ENCODE results near the gene ALOX5AP.

Gene ALOX5AP

DNA sequence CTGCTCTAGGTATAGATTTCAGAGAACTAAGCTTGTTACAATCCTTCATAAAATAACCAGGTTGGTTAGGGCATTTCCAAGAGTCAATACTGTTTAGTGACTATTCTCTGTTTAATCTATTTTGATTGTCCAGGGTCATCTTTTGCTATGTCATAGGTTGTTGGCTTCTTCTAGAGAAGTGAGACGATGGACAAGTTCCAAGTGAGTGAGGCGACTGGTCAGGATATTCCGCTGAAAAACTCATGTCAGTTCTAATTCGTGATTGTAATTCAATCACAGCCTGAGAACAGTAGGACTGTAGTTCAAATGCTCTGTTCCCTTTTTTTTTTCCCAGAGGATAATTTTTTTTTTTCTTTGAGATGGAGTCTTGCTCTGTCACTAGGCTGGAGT lies 15.8 kb upstream of the ALOX5AP start:
- TF ChIP-seq, protein P1, sequence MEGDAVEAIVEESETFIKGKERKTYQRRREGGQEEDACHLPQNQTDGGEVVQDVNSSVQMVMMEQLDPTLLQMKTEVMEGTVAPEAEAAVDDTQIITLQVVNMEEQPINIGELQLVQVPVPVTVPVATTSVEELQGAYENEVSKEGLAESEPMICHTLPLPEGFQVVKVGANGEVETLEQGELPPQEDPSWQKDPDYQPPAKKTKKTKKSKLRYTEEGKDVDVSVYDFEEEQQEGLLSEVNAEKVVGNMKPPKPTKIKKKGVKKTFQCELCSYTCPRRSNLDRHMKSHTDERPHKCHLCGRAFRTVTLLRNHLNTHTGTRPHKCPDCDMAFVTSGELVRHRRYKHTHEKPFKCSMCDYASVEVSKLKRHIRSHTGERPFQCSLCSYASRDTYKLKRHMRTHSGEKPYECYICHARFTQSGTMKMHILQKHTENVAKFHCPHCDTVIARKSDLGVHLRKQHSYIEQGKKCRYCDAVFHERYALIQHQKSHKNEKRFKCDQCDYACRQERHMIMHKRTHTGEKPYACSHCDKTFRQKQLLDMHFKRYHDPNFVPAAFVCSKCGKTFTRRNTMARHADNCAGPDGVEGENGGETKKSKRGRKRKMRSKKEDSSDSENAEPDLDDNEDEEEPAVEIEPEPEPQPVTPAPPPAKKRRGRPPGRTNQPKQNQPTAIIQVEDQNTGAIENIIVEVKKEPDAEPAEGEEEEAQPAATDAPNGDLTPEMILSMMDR (IDR thresholded peaks at IDR 0.05; ENCODE audit: low read depth, low read length): no peak
- no peak for TF ChIP-seq EZH2phosphoT487 (IDR thresholded peaks at IDR 0.05; ENCODE audit: low read depth)
- no peaks in the 10 kb centered on the region for H4K20me1 ChIP-seq (ENCODE audit: insufficient read depth, low read length)
- H3K36me3 ChIP-seq (replicated peaks; ENCODE audit: low read depth, low read length): no peaks in the 10 kb centered on the region
- H3K9ac ChIP-seq (ENCODE audit: low read length): no peak overlapping the region
- peaks cover 49% of the 10 kb centered on the region for H3K4me1 ChIP-seq (ENCODE audit: low read length)
- H3K4me2 ChIP-seq (ENCODE audit: low read length): no peak overlapping the region
- no peak overlapping the region for H3K27ac ChIP-seq (ENCODE audit: low read length)
- no peak overlapping the region for H3K4me3 ChIP-seq (ENCODE audit: low read length)
- H3K27me3 ChIP-seq (ENCODE audit: low read depth, low read length): peaks cover 30% of the 10 kb centered on the region
- H2AFZ ChIP-seq (ENCODE audit: low read depth, low read length): no peak overlapping the region
- H3K9me3 ChIP-seq (ENCODE audit: insufficient read depth, low read length): no peaks in the 10 kb centered on the region
- H3K79me2 ChIP-seq (ENCODE audit: low read length): no peaks in the 10 kb centered on the region

DNA sequence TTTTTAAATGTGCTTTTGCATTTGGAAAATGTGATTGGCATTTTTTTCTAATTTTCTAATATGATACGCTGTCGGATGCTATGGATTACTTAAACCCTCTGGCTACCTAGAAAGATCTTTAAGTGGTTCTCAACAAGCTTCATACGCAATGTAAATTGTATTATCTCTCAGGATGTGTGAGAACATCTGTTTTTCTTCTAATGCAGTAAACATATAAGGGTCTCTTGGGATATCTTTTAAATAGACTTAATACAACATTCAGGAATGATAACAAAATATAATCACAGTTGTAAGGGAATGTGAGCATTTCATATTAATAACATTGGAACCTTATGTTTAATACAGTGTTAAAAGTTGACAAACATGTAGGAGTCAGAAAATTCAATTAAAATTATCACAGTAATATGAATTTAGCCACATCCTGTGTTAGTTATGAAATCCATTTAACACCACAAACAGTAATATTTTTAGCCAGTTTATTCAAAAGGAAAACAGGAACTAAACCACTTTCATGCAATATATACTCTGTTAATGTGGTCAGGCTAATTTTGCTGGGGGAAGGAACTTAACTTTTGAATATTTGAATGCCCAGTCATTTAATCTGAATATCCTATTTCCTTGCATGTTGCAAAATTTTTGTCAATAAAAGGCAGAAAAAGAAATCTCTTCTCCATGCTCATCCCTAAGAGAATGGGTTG lies 15.0 kb upstream of the ALOX5AP start:
- Histone ChIP-seq H3K4me3 (ENCODE audit: low read length) (peak overlapping the region; percentile 42), H3K36me3 (replicated peaks; ENCODE audit: low read depth, low read length) (no peaks in the 10 kb centered on the region), H3K9me3 (ENCODE audit: insufficient read depth, low read length) (no peaks in the 10 kb centered on the region), H3K79me2 (ENCODE audit: low read length) (no peaks in the 10 kb centered on the region), H3K4me1 (ENCODE audit: low read length) (peaks cover 46% of the 10 kb centered on the region), H3K4me2 (ENCODE audit: low read length) (peak overlapping the region; percentile 69), H3K27me3 (ENCODE audit: low read depth, low read length) (peaks cover 30% of the 10 kb centered on the region), H2AFZ (ENCODE audit: low read depth, low read length) (no peak overlapping the region), H3K9ac (ENCODE audit: low read length) (peak overlapping the region; percentile 3; the same call in 1 of the 2 replicates), H3K27ac (ENCODE audit: low read length) (peak overlapping the region; percentile 66), H4K20me1 (ENCODE audit: insufficient read depth, low read length) (no peaks in the 10 kb centered on the region)
- peak; percentile 81 for TF ChIP-seq EZH2phosphoT487 (IDR thresholded peaks at IDR 0.05; ENCODE audit: low read depth)
- TF ChIP-seq, protein P1 (IDR thresholded peaks at IDR 0.05; ENCODE audit: low read depth, low read length): no peak

DNA sequence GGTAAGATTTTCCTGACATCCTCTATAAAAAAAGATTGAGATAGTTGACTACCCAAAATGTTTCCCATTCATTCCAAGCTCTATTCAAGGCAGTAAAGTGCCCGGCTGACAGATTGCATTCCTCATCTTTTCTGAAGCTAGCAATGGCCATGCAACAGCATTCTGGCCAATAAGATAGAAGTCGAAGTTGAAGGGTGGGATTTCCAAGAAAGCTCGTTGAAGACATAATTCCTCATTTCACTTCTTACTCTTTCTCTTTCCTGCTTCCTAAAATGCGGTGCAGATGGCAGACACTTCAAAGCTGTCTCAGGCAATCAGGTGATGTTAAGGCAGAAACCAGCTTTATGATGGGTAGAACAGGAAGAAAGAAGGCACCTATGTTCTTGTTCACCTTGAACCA lies 13.4 kb upstream of the ALOX5AP start:
- peak overlapping the region; percentile 69 for H3K4me2 ChIP-seq (ENCODE audit: low read length)
- no peaks in the 10 kb centered on the region for H3K9me3 ChIP-seq (ENCODE audit: insufficient read depth, low read length)
- H3K4me1 ChIP-seq (ENCODE audit: low read length): peaks cover 46% of the 10 kb centered on the region
- H3K79me2 ChIP-seq (ENCODE audit: low read length): no peaks in the 10 kb centered on the region
- H3K36me3 ChIP-seq (replicated peaks; ENCODE audit: low read depth, low read length): no peaks in the 10 kb centered on the region
- no peak overlapping the region for H2AFZ ChIP-seq (ENCODE audit: low read depth, low read length)
- H3K4me3 ChIP-seq (ENCODE audit: low read length): peak overlapping the region; percentile 26
- no peaks in the 10 kb centered on the region for H4K20me1 ChIP-seq (ENCODE audit: insufficient read depth, low read length)
- peak overlapping the region; percentile 66 for H3K27ac ChIP-seq (ENCODE audit: low read length)
- TF ChIP-seq, protein P1 (IDR thresholded peaks at IDR 0.05; ENCODE audit: low read depth, low read length): no peak
- no peak for TF ChIP-seq EZH2phosphoT487 (IDR thresholded peaks at IDR 0.05; ENCODE audit: low read depth)
- peaks cover 22% of the 10 kb centered on the region for H3K27me3 ChIP-seq (ENCODE audit: low read depth, low read length)
- peak overlapping the region; percentile 5; the same call in 1 of the 2 replicates for H3K9ac ChIP-seq (ENCODE audit: low read length)

DNA sequence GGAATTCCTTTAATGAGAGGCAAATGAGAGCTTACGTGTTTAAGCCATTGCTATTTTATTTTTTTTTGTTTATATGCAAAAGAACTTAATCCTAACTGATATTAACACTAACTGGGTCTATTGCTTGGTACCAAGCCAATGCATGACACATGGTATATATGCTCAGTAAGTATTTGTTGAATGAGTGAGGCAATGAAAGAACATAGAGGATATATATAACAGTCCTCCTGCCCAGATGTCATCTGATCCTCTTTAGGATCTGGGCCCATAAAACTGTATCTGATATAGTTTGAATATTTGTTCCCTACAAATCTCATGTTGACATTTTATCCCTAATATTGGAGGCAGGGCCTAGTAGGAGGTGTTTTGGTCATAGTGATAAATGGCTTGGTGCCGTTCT lies 13.0 kb upstream of the ALOX5AP start:
- Histone ChIP-seq H3K4me3 (ENCODE audit: low read length) (peak overlapping the region; percentile 26; the same call in 1 of the 2 replicates), H3K9ac (ENCODE audit: low read length) (peak overlapping the region; percentile 5; the same call in 1 of the 2 replicates), H3K27ac (ENCODE audit: low read length) (peak overlapping the region; percentile 66), H2AFZ (ENCODE audit: low read depth, low read length) (no peak overlapping the region), H3K4me2 (ENCODE audit: low read length) (peak overlapping the region; percentile 69), H3K79me2 (ENCODE audit: low read length) (no peaks in the 10 kb centered on the region), H3K9me3 (ENCODE audit: insufficient read depth, low read length) (no peaks in the 10 kb centered on the region), H3K36me3 (replicated peaks; ENCODE audit: low read depth, low read length) (no peaks in the 10 kb centered on the region), H3K4me1 (ENCODE audit: low read length) (peaks cover 46% of the 10 kb centered on the region), H4K20me1 (ENCODE audit: insufficient read depth, low read length) (no peaks in the 10 kb centered on the region), H3K27me3 (ENCODE audit: low read depth, low read length) (peaks cover 18% of the 10 kb centered on the region)
- TF ChIP-seq, protein P1 (IDR thresholded peaks at IDR 0.05; ENCODE audit: low read depth, low read length): no peak
- TF ChIP-seq EZH2phosphoT487 (IDR thresholded peaks at IDR 0.05; ENCODE audit: low read depth): no peak
